Body of pancreas (tissue), 4 donors: ENCODE results near the gene TCF7L1. TPM values are rescaled to one million over a fixed set of nuclear protein-coding genes. Genes with fewer than 3 reads are reported as not detected.
A peak's percentile ranks its signal among the peaks of the same experiment; 100 is the strongest.

Experiments
- ATAC-seq: fragments of 150-250 bp; one replicate; pipeline ENCODE4 v1.9.1; 2016
- DNase-seq, 4 donors: peaks; one replicate each; pipeline ENCODE4 v3.0.0-alpha.2; 2019
- H3K27ac ChIP-seq, 4 donors: fragments of 200-600 bp; sonication (generic); 1 replicate in 3 of 4; 2 replicates in 1 of 4; pipeline versions ENCODE4 v1.5.1 to v1.6.1; 2016 to 2019; ENCODE audit warnings: mild to moderate bottlenecking in 1 of 4, mixed read lengths in 1 of 4, moderate library complexity in 1 of 4
- H3K27me3 ChIP-seq, 2 donors: fragments of 200-600 bp; sonication (generic); one replicate each; pipeline ENCODE4 v1.6.0; 2016; ENCODE audit warnings: mild to moderate bottlenecking in 1 of 2
- H3K36me3 ChIP-seq, 2 donors: fragments of 200-600 bp; sonication (generic); replicated peaks in 1 of 2; 2 replicates each; pipeline ENCODE4 v1.5.1; 2016; ENCODE audit warnings: low read depth in 2 of 2; ENCODE audit not compliant: insufficient read depth in 1 of 2
- H3K4me1 ChIP-seq: fragments of 200-600 bp; sonication (generic); one replicate; pipeline ENCODE4 v1.6.0; 2016
- H3K4me3 ChIP-seq, 2 donors: fragments of 200-600 bp; sonication (generic); 1 replicate in 1 of 2; 2 replicates in 1 of 2; pipeline ENCODE4 v1.5.1; 2016 to 2019
- H3K9me3 ChIP-seq, 3 donors: fragments of 200-600 bp; sonication (generic); 1 replicate in 2 of 3; 2 replicates in 1 of 3; pipeline ENCODE4 v1.5.1; 2016
- CTCF ChIP-seq, 7 experiments: fragments of 450-650 bp in 4 of 7; fragments of 200-600 bp in 3 of 7; sonication (generic) in 3 of 7; IDR thresholded peaks; one replicate each; pipeline ENCODE4 v1.5.1; 2016 to 2019; ENCODE audit warnings: antibody characterized with exemption in 7 of 7
- POLR2A ChIP-seq, 3 donors: fragments of 450-650 bp; IDR thresholded peaks; one replicate each; pipeline ENCODE4 v1.6.1; 2016; ENCODE audit warnings: antibody characterized with exemption in 3 of 3, mild to moderate bottlenecking in 2 of 3
- WGBS, 2 donors: methylation state at CpG; one replicate each; pipeline ENCODE4 v1.1.5; 2017; 5-methylcytosine and 5-hydroxymethylcytosine counted together
- intact Hi-C: fragments of 100-400 bp; cut with DNase I; formaldehyde crosslinking; loops from one replicate; pipeline ENCODE4 v1.15.1; 2023
- total RNA-seq, 2 donors: library from RNA; depleted of rRNA; stranded (reverse); fragments of >200 nt; gene quantifications; one replicate each; pipeline ENCODE4 v1.1.0, GENCODE V29; 2016

The TCF7L1 gene
- total RNA-seq, 2 donors from 2014 or later, result 2.1 to 4.3 TPM

- Histone ChIP-seq H3K4me1 (peaks cover 12% of the 10 kb centered on the region), H3K27me3 (no peaks in the 10 kb centered on the region), H3K36me3 (no peaks in the 10 kb centered on the region), H3K4me3 (no peak overlapping the region), H3K9me3 (no peaks in the 10 kb centered on the region), H3K27ac (no peak overlapping the region)
- TF ChIP-seq CTCF (IDR thresholded peaks at IDR 0.05) (no peak), POLR2A (IDR thresholded peaks at IDR 0.05) (no peak)
- intact Hi-C loops, result no loop called here
- 41 to 46% methylated on average over 13 to 14 of the region's 14 CpGs for WGBS, 2 donors
- ATAC-seq, result peak; percentile 48
- DNase-seq, result peak; percentile 29 to 70 (median 48)
Observed at GRCh38 chr2:85158559-85159273, 25.5 kb downstream of the TCF7L1 start.

GRCh38 chr2:85159589-85159988, 26.4 kb downstream of the TCF7L1 start:
- DNase-seq (no peak), ATAC-seq (no peak)
- no peaks in the 10 kb centered on the region for H3K9me3 ChIP-seq
- no peaks in the 10 kb centered on the region for H3K36me3 ChIP-seq
- H3K27me3 ChIP-seq, result no peaks in the 10 kb centered on the region
- TF ChIP-seq CTCF (IDR thresholded peaks at IDR 0.05), result no peak
- no peak for TF ChIP-seq POLR2A (IDR thresholded peaks at IDR 0.05)
- no peak overlapping the region for H3K27ac ChIP-seq
- no peak overlapping the region for H3K4me3 ChIP-seq
- H3K4me1 ChIP-seq, result peaks cover 12% of the 10 kb centered on the region
- intact Hi-C loops, result no loop called here
- WGBS, 2 donors, result 76 to 77% methylated on average over 3 to 6 of the region's 6 CpGs

- no peak for TF ChIP-seq CTCF (IDR thresholded peaks at IDR 0.05)
- no peak for TF ChIP-seq POLR2A (IDR thresholded peaks at IDR 0.05)
- intact Hi-C loops, result no loop called here
- peaks cover 12% of the 10 kb centered on the region for H3K4me1 ChIP-seq
- H3K9me3 ChIP-seq, result no peaks in the 10 kb centered on the region
- no peaks in the 10 kb centered on the region for H3K36me3 ChIP-seq
- ATAC-seq (no peak), DNase-seq (no peak)
- no peaks in the 10 kb centered on the region for H3K27me3 ChIP-seq
- 86% methylated on average over 16 to 18 of the region's 18 CpGs for WGBS, 2 donors
- H3K4me3 ChIP-seq, result no peak overlapping the region
- H3K27ac ChIP-seq, result no peak overlapping the region
Observed at GRCh38 chr2:85160966-85161960, 28.1 kb downstream of the TCF7L1 start.

- Histone ChIP-seq H3K9me3 (no peaks in the 10 kb centered on the region), H3K36me3 (no peaks in the 10 kb centered on the region), H3K4me3 (no peak overlapping the region), H3K27ac (no peak overlapping the region), H3K4me1 (peaks cover 12% of the 10 kb centered on the region), H3K27me3 (no peaks in the 10 kb centered on the region)
- TF ChIP-seq POLR2A (IDR thresholded peaks at IDR 0.05) (no peak), CTCF (IDR thresholded peaks at IDR 0.05) (no peak)
- 64 to 67% methylated on average over 8 of the region's 8 CpGs for WGBS, 2 donors
- ATAC-seq (no peak), DNase-seq (peak in 1 of 4 donors; percentile 13)
- intact Hi-C loops, result no loop called here
Observed at GRCh38 chr2:85162746-85163301, 29.6 kb downstream of the TCF7L1 start.
